Measurements from ENCODE around the gene ADAM22. TPM values are rescaled to one million over a fixed set of nuclear protein-coding genes. Genes with fewer than 3 reads are reported as not detected.

ADAM22 gene
- total RNA-seq, 1 experiment from 2014 or later = 10.1 TPM

DNA sequence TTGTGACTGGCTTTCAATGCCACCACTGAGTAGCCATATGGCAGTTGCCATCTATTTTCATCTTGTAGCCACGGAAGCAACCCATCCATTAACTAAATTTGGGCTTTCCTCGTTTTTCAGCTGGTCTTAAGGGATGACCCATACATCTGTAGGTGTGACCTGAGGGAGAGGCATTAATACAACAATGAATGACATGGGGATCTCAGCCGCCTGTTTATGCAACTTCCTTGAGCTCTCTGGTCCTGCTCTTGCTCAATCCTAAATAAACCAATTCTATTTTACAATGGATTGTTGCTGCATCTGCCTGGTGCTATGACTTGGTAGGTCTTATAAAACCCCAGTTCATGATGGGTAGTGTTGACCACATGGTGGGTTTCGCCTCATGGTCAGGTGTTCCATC is 21.9 kb upstream of the ADAM22 start:
- H3K9me3 Mint-ChIP-seq (ENCODE audit: unreplicated experiment) = no peaks in the 10 kb centered on the region
- Histone ChIP-seq H3K27me3 (replicated peaks; ENCODE audit: control insufficient read depth, insufficient read depth, low read length) (no peaks in the 10 kb centered on the region), H3K4me3 (ENCODE audit: low read depth, low read length) (no peak overlapping the region), H3K36me3 (ENCODE audit: control insufficient read depth, insufficient read depth, low read length) (no peaks in the 10 kb centered on the region), H3K4me1 (peaks cover 10% of the 10 kb centered on the region), H3K9me3 (no peaks in the 10 kb centered on the region)
- H3K27me3 Mint-ChIP-seq (ENCODE audit: insufficient read depth, unreplicated experiment) = no peaks in the 10 kb centered on the region
- intact Hi-C loops (cut with micrococcal nuclease; ENCODE audit: unreplicated experiment) = no loop called here
- no peak for TF ChIP-seq CTCF (IDR thresholded peaks at IDR 0.05; ENCODE audit: insufficient read depth in 1 of 2, low read depth in 1 of 2, low read length in 1 of 2, severe bottlenecking in 1 of 2, unreplicated experiment in 1 of 2)
- DNase-seq = no peak
- ChIA-PET POLR2A (no interaction called here), CTCF (no interaction called here)
- no TSS peak for BruUV-seq (replicated peaks)
- H3K36me3 Mint-ChIP-seq (ENCODE audit: insufficient read depth, unreplicated experiment) = peaks cover 20% of the 10 kb centered on the region
- no peak overlapping the region for H3K4me3 Mint-ChIP-seq (ENCODE audit: unreplicated experiment)
- no peak overlapping the region for H3K27ac Mint-ChIP-seq (ENCODE audit: unreplicated experiment)
- peaks cover 7% of the 10 kb centered on the region for H3K4me1 Mint-ChIP-seq (ENCODE audit: low read depth, unreplicated experiment)

DNA sequence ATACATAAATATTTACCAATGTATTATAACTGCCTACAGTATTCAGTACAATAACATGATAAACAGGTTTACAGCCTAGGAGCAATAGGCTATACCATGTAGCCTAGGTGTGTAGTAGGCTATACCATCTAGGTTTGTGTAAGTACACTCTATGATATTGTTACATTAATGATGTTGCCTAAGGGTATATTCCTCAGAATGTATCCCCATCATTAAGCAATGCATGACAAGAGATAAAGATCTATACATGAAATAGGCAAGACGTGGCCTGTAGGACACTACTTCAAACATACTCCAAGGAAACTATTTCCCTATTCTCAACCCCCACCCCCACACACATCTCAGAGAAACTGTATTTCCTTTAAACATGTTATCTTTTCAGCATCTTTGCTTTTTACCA is 15.3 kb upstream of the ADAM22 start:
- no peaks in the 10 kb centered on the region for H3K9me3 Mint-ChIP-seq (ENCODE audit: unreplicated experiment)
- H3K4me3 Mint-ChIP-seq (ENCODE audit: unreplicated experiment) = no peak overlapping the region
- H3K27me3 Mint-ChIP-seq (ENCODE audit: insufficient read depth, unreplicated experiment) = no peaks in the 10 kb centered on the region
- H3K27ac Mint-ChIP-seq (ENCODE audit: unreplicated experiment) = no peak overlapping the region
- Histone ChIP-seq H3K4me1 (no peaks in the 10 kb centered on the region), H3K4me3 (ENCODE audit: low read depth, low read length) (no peak overlapping the region), H3K27me3 (replicated peaks; ENCODE audit: control insufficient read depth, insufficient read depth, low read length) (no peaks in the 10 kb centered on the region), H3K36me3 (ENCODE audit: control insufficient read depth, insufficient read depth, low read length) (no peaks in the 10 kb centered on the region), H3K9me3 (no peaks in the 10 kb centered on the region)
- H3K36me3 Mint-ChIP-seq (ENCODE audit: insufficient read depth, unreplicated experiment) = no peaks in the 10 kb centered on the region
- ChIA-PET CTCF (no interaction called here), POLR2A (no interaction called here)
- TF ChIP-seq CTCF (IDR thresholded peaks at IDR 0.05; ENCODE audit: insufficient read depth in 1 of 2, low read depth in 1 of 2, low read length in 1 of 2, severe bottlenecking in 1 of 2, unreplicated experiment in 1 of 2) = no peak
- no peaks in the 10 kb centered on the region for H3K4me1 Mint-ChIP-seq (ENCODE audit: low read depth, unreplicated experiment)
- no TSS peak for BruUV-seq (replicated peaks)
- no peak for DNase-seq
- intact Hi-C loops (cut with micrococcal nuclease; ENCODE audit: unreplicated experiment) = no loop called here

- ChIA-PET POLR2A (no interaction called here), CTCF (no interaction called here)
- Mint-ChIP-seq H3K27ac (ENCODE audit: unreplicated experiment) (no peak overlapping the region), H3K4me1 (ENCODE audit: low read depth, unreplicated experiment) (no peaks in the 10 kb centered on the region), H3K27me3 (ENCODE audit: insufficient read depth, unreplicated experiment) (no peaks in the 10 kb centered on the region), H3K4me3 (ENCODE audit: unreplicated experiment) (no peak overlapping the region), H3K9me3 (ENCODE audit: unreplicated experiment) (no peaks in the 10 kb centered on the region), H3K36me3 (ENCODE audit: insufficient read depth, unreplicated experiment) (no peaks in the 10 kb centered on the region)
- H3K4me3 ChIP-seq (ENCODE audit: low read depth, low read length) = no peak overlapping the region
- H3K36me3 ChIP-seq (ENCODE audit: control insufficient read depth, insufficient read depth, low read length) = no peaks in the 10 kb centered on the region
- intact Hi-C loops (cut with micrococcal nuclease; ENCODE audit: unreplicated experiment) = no loop called here
- no TSS peak for BruUV-seq (replicated peaks)
- DNase-seq = no peak
- no peak for TF ChIP-seq CTCF (IDR thresholded peaks at IDR 0.05; ENCODE audit: insufficient read depth in 1 of 2, low read depth in 1 of 2, low read length in 1 of 2, severe bottlenecking in 1 of 2, unreplicated experiment in 1 of 2)
- no peaks in the 10 kb centered on the region for H3K9me3 ChIP-seq
- H3K4me1 ChIP-seq = no peaks in the 10 kb centered on the region
- H3K27me3 ChIP-seq (replicated peaks; ENCODE audit: control insufficient read depth, insufficient read depth, low read length) = no peaks in the 10 kb centered on the region
These were observed 14.2 kb upstream of the ADAM22 start for GRCh38 chr7:87919875-87920274.

All from Caco-2 (cell line).